ENCODE measurements around the gene DMD. TPM values are rescaled to one million over a fixed set of nuclear protein-coding genes. Genes with fewer than 3 reads are reported as not detected.

The DMD gene
- total RNA-seq, 6 experiments from 2014 or later: 18.7 to 43.4 (median 32.9) TPM

DNA sequence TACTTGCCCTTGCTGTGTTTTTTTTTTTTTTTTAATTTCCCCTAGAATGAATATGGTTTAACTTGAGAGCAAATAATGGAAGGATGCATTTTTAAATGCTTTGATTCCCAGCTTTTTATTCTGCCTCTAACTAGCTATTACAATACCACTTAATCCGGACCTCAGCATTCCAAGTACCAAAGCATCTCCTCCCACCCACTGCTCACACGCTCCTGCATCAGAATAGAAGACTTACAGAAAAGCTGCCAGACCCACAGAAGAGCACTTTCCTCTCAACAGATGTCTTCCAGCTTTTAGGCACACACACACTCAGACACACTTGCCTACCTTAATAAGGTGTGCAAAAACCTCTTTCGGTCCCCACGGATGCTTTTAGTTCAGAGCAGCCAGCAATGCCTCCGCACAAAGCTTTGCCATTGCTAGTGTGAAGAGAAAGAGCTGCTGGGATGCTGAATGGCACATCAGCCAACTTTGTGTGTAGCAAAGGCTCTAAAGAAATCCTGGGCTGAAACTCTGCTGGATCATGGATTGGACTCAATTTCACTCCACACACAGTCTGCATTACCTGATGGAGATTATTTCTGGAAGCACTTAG lies 1056.2 kb downstream of the DMD start:
- Histone ChIP-seq H3K4me1 (no peaks in the 10 kb centered on the region), H3K9me3 (no peaks in the 10 kb centered on the region), H3K4me3 (no peak overlapping the region), H3K36me3 (no peaks in the 10 kb centered on the region), H3K27ac (no peak overlapping the region), H3K27me3 (no peaks in the 10 kb centered on the region)
- WGBS (ENCODE audit: insufficient coverage, low coverage, low lambda C conversion rate, missing lambda C conversion rate): 27% methylated on average over 5 of the region's 5 CpGs
- no peak for TF ChIP-seq CTCF (IDR thresholded peaks at IDR 0.05)
- no peak for TF ChIP-seq POLR2A (IDR thresholded peaks at IDR 0.05)
- ATAC-seq (no peak), DNase-seq (no peak)
- intact Hi-C loops (cut with DNase I): no loop called here

- 58% methylated on average over 4 of the region's 4 CpGs for WGBS (ENCODE audit: insufficient coverage, low coverage, low lambda C conversion rate, missing lambda C conversion rate)
- no peak for ATAC-seq
- H3K36me3 ChIP-seq: no peaks in the 10 kb centered on the region
- H3K27ac ChIP-seq: no peak overlapping the region
- TF ChIP-seq POLR2A (IDR thresholded peaks at IDR 0.05) (no peak), CTCF (IDR thresholded peaks at IDR 0.05) (no peak)
- no peak for DNase-seq
- intact Hi-C loops (cut with DNase I): no loop called here
- H3K4me1 ChIP-seq: no peaks in the 10 kb centered on the region
- H3K4me3 ChIP-seq: no peak overlapping the region
- H3K27me3 ChIP-seq: no peaks in the 10 kb centered on the region
- no peaks in the 10 kb centered on the region for H3K9me3 ChIP-seq
These were observed 1057.8 kb downstream of the DMD start for GRCh38 chrX:32153585-32153984.

DNA sequence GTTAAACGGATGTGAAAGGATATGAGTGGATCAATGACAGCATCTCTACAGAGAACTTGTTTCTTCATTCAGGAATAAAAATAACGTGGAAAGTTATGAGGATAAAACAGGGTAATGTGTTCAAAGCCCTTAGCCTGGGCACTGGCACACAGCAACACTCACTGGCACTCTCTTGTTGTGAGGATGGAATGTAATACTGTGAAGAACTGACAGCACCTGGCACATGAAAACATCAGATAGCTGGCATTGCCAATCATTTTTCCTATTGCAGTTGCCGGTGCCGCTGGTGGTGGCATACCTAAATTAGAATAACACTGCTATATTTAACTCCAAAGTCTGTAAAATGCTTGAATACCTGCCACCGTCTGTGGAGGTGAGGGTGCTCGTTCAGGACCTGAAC lies 1061.2 kb downstream of the DMD start:
- Histone ChIP-seq H3K27ac (no peak overlapping the region), H3K4me1 (no peaks in the 10 kb centered on the region), H3K36me3 (no peaks in the 10 kb centered on the region), H3K9me3 (no peaks in the 10 kb centered on the region), H3K4me3 (no peak overlapping the region), H3K27me3 (no peaks in the 10 kb centered on the region)
- WGBS (ENCODE audit: insufficient coverage, low coverage, low lambda C conversion rate, missing lambda C conversion rate): 55% methylated on average over 6 of the region's 6 CpGs
- intact Hi-C loops (cut with DNase I): no loop called here
- TF ChIP-seq POLR2A (IDR thresholded peaks at IDR 0.05): no peak
- no peak for TF ChIP-seq CTCF (IDR thresholded peaks at IDR 0.05)
- ATAC-seq: no peak
- DNase-seq: no peak

DNA sequence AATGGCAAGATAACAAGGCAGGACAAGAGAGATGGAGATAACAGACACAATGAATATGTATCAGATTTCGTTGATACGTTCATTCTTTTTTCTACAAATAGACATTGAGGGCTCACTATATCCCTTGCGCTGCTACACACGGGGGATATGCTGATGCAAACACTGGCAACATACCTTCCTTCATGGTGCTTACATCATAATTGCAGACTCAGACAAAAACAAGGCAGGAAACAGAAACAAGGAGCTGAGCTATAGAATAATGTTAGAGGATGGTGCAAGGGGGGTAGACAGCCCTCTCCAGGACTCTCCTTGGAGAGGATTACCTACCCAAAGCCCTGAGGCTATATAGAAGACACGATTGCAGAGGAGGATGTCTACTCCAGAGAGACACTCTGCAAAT lies 1069.5 kb downstream of the DMD start:
- no peaks in the 10 kb centered on the region for H3K4me1 ChIP-seq
- H3K4me3 ChIP-seq: no peak overlapping the region
- H3K27ac ChIP-seq: no peak overlapping the region
- no peak for TF ChIP-seq CTCF (IDR thresholded peaks at IDR 0.05)
- no peak for TF ChIP-seq POLR2A (IDR thresholded peaks at IDR 0.05)
- H3K9me3 ChIP-seq: no peaks in the 10 kb centered on the region
- DNase-seq (no peak), ATAC-seq (no peak)
- intact Hi-C loops (cut with DNase I): no loop called here
- WGBS (ENCODE audit: insufficient coverage, low coverage, low lambda C conversion rate, missing lambda C conversion rate): 58% methylated on average over 5 of the region's 5 CpGs
- H3K36me3 ChIP-seq: no peaks in the 10 kb centered on the region
- no peaks in the 10 kb centered on the region for H3K27me3 ChIP-seq

DNA sequence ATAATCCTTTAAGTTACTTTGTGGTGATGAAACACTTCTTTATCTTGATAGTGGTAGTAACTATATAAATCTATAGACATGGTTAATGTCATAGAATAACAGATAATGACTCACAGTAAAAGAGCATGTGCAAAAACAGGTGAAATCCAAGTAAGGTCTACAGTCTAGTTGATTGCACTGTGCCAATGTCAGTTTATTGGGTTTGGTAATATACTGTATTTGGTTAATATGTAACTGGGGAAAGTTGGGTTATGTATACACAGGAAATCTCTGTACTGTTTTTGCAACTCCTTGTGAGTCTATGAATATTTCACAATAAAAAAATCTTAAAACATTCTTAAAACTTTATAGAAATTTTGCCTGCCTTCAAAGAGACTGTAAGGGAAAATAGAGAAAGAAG lies 1071.9 kb downstream of the DMD start:
- Histone ChIP-seq H3K9me3 (no peaks in the 10 kb centered on the region), H3K4me3 (no peak overlapping the region), H3K27me3 (no peaks in the 10 kb centered on the region), H3K27ac (no peak overlapping the region), H3K36me3 (no peaks in the 10 kb centered on the region), H3K4me1 (no peaks in the 10 kb centered on the region)
- ATAC-seq (no peak), DNase-seq (no peak)
- intact Hi-C loops (cut with DNase I): no loop called here
- no peak for TF ChIP-seq CTCF (IDR thresholded peaks at IDR 0.05)
- no peak for TF ChIP-seq POLR2A (IDR thresholded peaks at IDR 0.05)
